DOHH2 (cell line): ENCODE results near the gene TEX30.
A peak's percentile ranks its signal among the peaks of the same experiment; 100 is the strongest.

Source experiments
- H3F3A ChIP-seq: fragments of 200-600 bp; sonication (generic), shearing (Covaris generic); 2 replicates; pipeline ENCODE4 v1.6.0; 2016; ENCODE audit warnings: antibody characterized with exemption, mild to moderate bottlenecking; ENCODE audit not compliant: control insufficient read depth, insufficient read depth
- H3K27ac ChIP-seq: fragments of 200-600 bp; sonication (generic); 2 replicates; pipeline ENCODE4 v1.5.1; 2014; ENCODE audit warnings: low read depth, mild to moderate bottlenecking, low read length, moderate library complexity
- H3K27me3 ChIP-seq: fragments of 200-600 bp; sonication (generic); 2 replicates; pipeline ENCODE4 v1.6.1; 2014; ENCODE audit warnings: mild to moderate bottlenecking, low read length, mixed read lengths; ENCODE audit not compliant: control insufficient read depth
- H3K36me3 ChIP-seq: fragments of 200-600 bp; sonication (generic); 2 replicates; pipeline ENCODE4 v1.6.1; 2014; ENCODE audit warnings: mild to moderate bottlenecking, low read length, moderate library complexity, mixed read lengths; ENCODE audit not compliant: control insufficient read depth
- H3K4me1 ChIP-seq: fragments of 200-600 bp; sonication (generic); 2 replicates; pipeline ENCODE4 v1.6.1; 2014; ENCODE audit warnings: mild to moderate bottlenecking, low read length, mixed read lengths; ENCODE audit not compliant: control insufficient read depth
- H3K4me2 ChIP-seq: fragments of 200-600 bp; sonication (generic); 2 replicates; pipeline ENCODE4 v1.6.0; 2014; ENCODE audit warnings: mild to moderate bottlenecking, low read length, moderate library complexity
- H3K4me3 ChIP-seq: fragments of 200-600 bp; sonication (generic); 2 replicates; pipeline ENCODE4 v1.5.1; 2014; ENCODE audit warnings: mild to moderate bottlenecking, low read length, mixed read lengths
- H3K79me2 ChIP-seq: fragments of 200-600 bp; sonication (generic); 2 replicates; pipeline ENCODE4 v1.6.1; 2014; ENCODE audit warnings: mild to moderate bottlenecking, low read length, mixed read lengths; ENCODE audit not compliant: control insufficient read depth
- H3K9me2 ChIP-seq: fragments of 200-600 bp; sonication (generic); replicated peaks from 2 replicates; pipeline ENCODE4 v1.6.1; 2014; ENCODE audit warnings: mild to moderate bottlenecking, low read length, mixed read lengths; ENCODE audit not compliant: control insufficient read depth
- H3K9me3 ChIP-seq: fragments of 200-600 bp; sonication (generic); 2 replicates; pipeline ENCODE4 v1.6.1; 2014; ENCODE audit warnings: antibody characterized with exemption, low read length, mixed read lengths; ENCODE audit not compliant: control insufficient read depth, insufficient read depth
- H4K20me1 ChIP-seq: fragments of 200-600 bp; sonication (generic); 2 replicates; pipeline ENCODE4 v1.6.0; 2014; ENCODE audit warnings: low read depth, mild to moderate bottlenecking, antibody characterized with exemption, low read length, moderate library complexity; ENCODE audit not compliant: control insufficient read depth, insufficient read depth
- EZH2phosphoT487 ChIP-seq: fragments of 200-600 bp; sonication (generic); IDR thresholded peaks from 2 replicates; pipeline ENCODE4 v1.6.1; 2017; ENCODE audit warnings: borderline replicate concordance, mild to moderate bottlenecking, antibody characterized with exemption, low read length, moderate library complexity, mixed read lengths
- TF ChIP-seq, protein P1 (sequence below): fragments of 200-600 bp; sonication (generic); IDR thresholded peaks from one replicate; pipeline ENCODE4 v1.5.1; 2014; ENCODE audit warnings: antibody characterized with exemption, mild to moderate bottlenecking, low read depth, low read length; ENCODE audit not compliant: poor library complexity, severe bottlenecking

Gene TEX30

GRCh38 chr13:102798581-102799425, 25.2 kb upstream of the TEX30 start, which contains the start of the genes BIVM and POGLUT2:
Gene BIVM (plus strand): TSS chr13:102799119. CDS start chr13:102807268, 8,149 bp downstream.
Gene POGLUT2 (minus strand): TSS chr13:102798976. CDS start chr13:102798670, 306 bp downstream.
- Histone ChIP-seq H3K4me3 (peak within 1 kb of the TSS; percentile 95), H3K9me3 (no peaks in the 10 kb centered on the region), H3F3A (peaks cover 7% of the 10 kb centered on the region), H3K9me2 (no peaks in the 10 kb centered on the region), H3K36me3 (no peaks in the 10 kb centered on the region; the same call in 1 of the 2 replicates), H4K20me1 (no peaks in the 10 kb centered on the region), H3K4me1 (peaks cover 30% of the 10 kb centered on the region), H3K27ac (no peak within 1 kb of the TSS), H3K4me2 (peak within 1 kb of the TSS; percentile 96), H3K79me2 (peaks cover 36% of the 10 kb centered on the region), H3K27me3 (no peaks in the 10 kb centered on the region)
- no peak for TF ChIP-seq EZH2phosphoT487
- TF ChIP-seq, protein P1, sequence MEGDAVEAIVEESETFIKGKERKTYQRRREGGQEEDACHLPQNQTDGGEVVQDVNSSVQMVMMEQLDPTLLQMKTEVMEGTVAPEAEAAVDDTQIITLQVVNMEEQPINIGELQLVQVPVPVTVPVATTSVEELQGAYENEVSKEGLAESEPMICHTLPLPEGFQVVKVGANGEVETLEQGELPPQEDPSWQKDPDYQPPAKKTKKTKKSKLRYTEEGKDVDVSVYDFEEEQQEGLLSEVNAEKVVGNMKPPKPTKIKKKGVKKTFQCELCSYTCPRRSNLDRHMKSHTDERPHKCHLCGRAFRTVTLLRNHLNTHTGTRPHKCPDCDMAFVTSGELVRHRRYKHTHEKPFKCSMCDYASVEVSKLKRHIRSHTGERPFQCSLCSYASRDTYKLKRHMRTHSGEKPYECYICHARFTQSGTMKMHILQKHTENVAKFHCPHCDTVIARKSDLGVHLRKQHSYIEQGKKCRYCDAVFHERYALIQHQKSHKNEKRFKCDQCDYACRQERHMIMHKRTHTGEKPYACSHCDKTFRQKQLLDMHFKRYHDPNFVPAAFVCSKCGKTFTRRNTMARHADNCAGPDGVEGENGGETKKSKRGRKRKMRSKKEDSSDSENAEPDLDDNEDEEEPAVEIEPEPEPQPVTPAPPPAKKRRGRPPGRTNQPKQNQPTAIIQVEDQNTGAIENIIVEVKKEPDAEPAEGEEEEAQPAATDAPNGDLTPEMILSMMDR: no peak

- Histone ChIP-seq H3K9me2 (no peaks in the 10 kb centered on the region), H3K27ac (no peak overlapping the region)
Observed at GRCh38 chr13:102793611-102794355, 20.2 kb upstream of the TEX30 start.

DNA sequence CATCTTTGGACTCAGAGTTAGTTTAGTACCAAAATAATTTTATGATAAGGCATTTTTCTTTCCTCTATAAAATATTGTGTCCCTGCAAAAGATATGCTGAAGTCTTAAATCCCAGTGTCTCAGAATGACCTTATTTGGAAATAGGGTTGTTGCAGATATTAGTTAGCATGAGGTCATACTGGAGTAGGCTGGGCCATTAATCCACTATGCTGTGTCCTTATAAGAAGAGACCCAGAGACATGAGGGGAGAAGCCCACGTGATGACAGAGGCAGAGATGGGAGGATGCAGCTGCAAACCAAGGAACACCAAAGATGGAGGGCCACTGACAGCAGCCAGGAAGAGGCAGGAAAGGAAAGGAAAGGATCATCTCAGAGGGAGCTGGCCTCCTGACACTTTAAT, 18.8 kb upstream of the TEX30 start:
- H3K27ac ChIP-seq: no peak overlapping the region
- H3K9me3 ChIP-seq: no peaks in the 10 kb centered on the region
- no peak overlapping the region for H3K4me3 ChIP-seq
- H3K4me2 ChIP-seq: no peak overlapping the region
- H3K27me3 ChIP-seq: no peaks in the 10 kb centered on the region
- H3K79me2 ChIP-seq: no peaks in the 10 kb centered on the region
- no peak for TF ChIP-seq EZH2phosphoT487
- TF ChIP-seq, protein P1: no peak
- H3K4me1 ChIP-seq: peaks cover 5% of the 10 kb centered on the region; the same call in 1 of the 2 replicates
- H3K36me3 ChIP-seq: peaks cover 18% of the 10 kb centered on the region
- no peaks in the 10 kb centered on the region for H4K20me1 ChIP-seq
- H3K9me2 ChIP-seq: no peaks in the 10 kb centered on the region
- H3F3A ChIP-seq: no peaks in the 10 kb centered on the region

More at GRCh38 chr13:102793611-102794355, 20.2 kb upstream of the TEX30 start:
- Histone ChIP-seq H3F3A (peaks cover 7% of the 10 kb centered on the region), H3K4me1 (peaks cover 14% of the 10 kb centered on the region), H3K79me2 (0 out of 2 replicates have a peak, but pooled peaks cover 4% of the 10 kb centered on the region), H3K36me3 (peaks cover 16% of the 10 kb centered on the region), H4K20me1 (no peaks in the 10 kb centered on the region), H3K4me3 (no peak overlapping the region), H3K9me3 (no peaks in the 10 kb centered on the region), H3K4me2 (no peak overlapping the region), H3K27me3 (no peaks in the 10 kb centered on the region)
- TF ChIP-seq EZH2phosphoT487: no peak
- TF ChIP-seq, protein P1: no peak
